ENCODE data around the gene OR56A4.

- TF ChIP-seq MAX (IDR thresholded peaks at IDR 0.05; ENCODE audit: insufficient read depth, insufficient read length) (no peak), EZH2 (IDR thresholded peaks at IDR 0.05; ENCODE audit: borderline replicate concordance, low read depth, low read length, severe bottlenecking) (no peak), CTCF (IDR thresholded peaks at IDR 0.05; ENCODE audit: extremely low read depth in 1 of 2, insufficient read depth in 1 of 2, low read depth in 1 of 2, low read length in 2 of 2) (no peak), POLR2A (IDR thresholded peaks at IDR 0.05; ENCODE audit: low read depth, low read length) (no peak)
Observed at GRCh38 chr11:5989203-5989602, 17.5 kb downstream of the OR56A4 start.

Measured in endothelial cell of umbilical vein (primary cell).